Measurements from ENCODE around the gene FIG4.

- no peak for TF ChIP-seq CTCF (IDR thresholded peaks at IDR 0.05)
- no peak for TF ChIP-seq E2F5 (CRISPR knock-in tag; IDR thresholded peaks at IDR 0.05)
- no peak for TF ChIP-seq ZNF317 (CRISPR knock-in tag; IDR thresholded peaks at IDR 0.05; ENCODE audit: borderline replicate concordance, low read depth)
- no peak for TF ChIP-seq TCF7 (CRISPR knock-in tag; IDR thresholded peaks at IDR 0.05; ENCODE audit: low read depth)
- TF ChIP-seq SMAD3 (CRISPR knock-in tag; IDR thresholded peaks at IDR 0.05; ENCODE audit: borderline replicate concordance), result no peak
Observed at GRCh38 chr6:109790131-109790530, 99.0 kb downstream of the FIG4 start.

Measured in WTC11 (cell line).